Sigmoid colon (tissue), 7 donors: Measurements from ENCODE around the gene ARL6IP4. TPM values are rescaled to one million over a fixed set of nuclear protein-coding genes. Genes with fewer than 3 reads are reported as not detected.

Experiments used
- DNase-seq: peaks from one replicate; pipeline ENCODE4 v3.0.0-alpha.2; 2019
- H3K27ac ChIP-seq, 4 donors: fragments of 200-600 bp; sonication (generic); one replicate each; pipeline ENCODE4 v1.5.1; 2016 to 2019; ENCODE audit warnings: mild to moderate bottlenecking in 1 of 4
- H3K27me3 ChIP-seq, 3 donors: fragments of 200-600 bp; sonication (generic); one replicate each; pipeline ENCODE4 v1.5.1; 2019; ENCODE audit warnings: mild to moderate bottlenecking in 1 of 3
- H3K36me3 ChIP-seq, 4 donors: fragments of 200-600 bp; sonication (generic); one replicate each; pipeline ENCODE4 v1.5.1; 2016 to 2019
- H3K4me1 ChIP-seq, 4 donors: fragments of 200-600 bp; sonication (generic); one replicate each; pipeline ENCODE4 v1.5.1; 2017 to 2019
- H3K4me3 ChIP-seq, 4 donors: fragments of 200-600 bp; sonication (generic); one replicate each; pipeline ENCODE4 v1.5.1; 2017 to 2019; ENCODE audit warnings: mild to moderate bottlenecking in 2 of 4, moderate library complexity in 1 of 4
- H3K9me3 ChIP-seq, 4 donors: fragments of 200-600 bp in 3 of 4; sonication (generic) in 3 of 4; one replicate each; pipeline versions ENCODE4 v1.5.1 to v1.6.1; 2013 to 2019
- EP300 ChIP-seq, 4 donors: sonication (generic); formaldehyde crosslinking; IDR thresholded peaks; one replicate each; pipeline ENCODE4 v1.6.1; 2017; ENCODE audit warnings: antibody characterized with exemption in 4 of 4
- POLR2A ChIP-seq, 2 donors: fragments of 450-650 bp; IDR thresholded peaks; one replicate each; pipeline ENCODE4 v1.6.1; 2016; ENCODE audit warnings: antibody characterized with exemption in 2 of 2, mild to moderate bottlenecking in 2 of 2, moderate library complexity in 2 of 2
- POLR2AphosphoS5 ChIP-seq, 4 donors: sonication (generic); formaldehyde crosslinking; IDR thresholded peaks; one replicate each; pipeline ENCODE4 v1.6.1; 2017; ENCODE audit warnings: antibody characterized with exemption in 4 of 4
- WGBS, 2 donors: extraction: QIAGEN DNeasy Blood & Tissue Kit; methylation state at CpG; one replicate each; pipeline ENCODE4 v1.1.7; 2013; 5-methylcytosine and 5-hydroxymethylcytosine counted together
- intact Hi-C: fragments of 100-400 bp; cut with DNase I; formaldehyde crosslinking; loops from one replicate; pipeline ENCODE4 v1.15.1; 2023
- polyA plus RNA-seq, 3 donors: library from polyadenylated mRNA; stranded (reverse); fragments of 200-250 nt; gene quantifications; one replicate each; pipeline ENCODE4 v1.2.3, GENCODE V29; 2013
- total RNA-seq, 4 donors: library from RNA; depleted of rRNA; stranded (reverse); fragments of >200 nt; gene quantifications; one replicate each; pipeline ENCODE4 v1.1.0, GENCODE V29; 2016
- TF ChIP-seq, protein P1 (sequence below), 4 experiments: fragments of 450-650 bp in 3 of 4; fragments of 200-600 bp in 1 of 4; IDR thresholded peaks; one replicate each; pipeline ENCODE4 v1.5.1; 2016 to 2019; ENCODE audit warnings: antibody characterized with exemption in 4 of 4, mild to moderate bottlenecking in 3 of 4, moderate library complexity in 2 of 4
- donor health status: healthy with polysubstance abuse.
- donor health status: Bipolar disorder and iron deficiency.
- donor health status: healthy.

The ARL6IP4 gene
- total and polyA plus RNA-seq, 7 donors, result 211 to 358 (median 312) TPM

DNA sequence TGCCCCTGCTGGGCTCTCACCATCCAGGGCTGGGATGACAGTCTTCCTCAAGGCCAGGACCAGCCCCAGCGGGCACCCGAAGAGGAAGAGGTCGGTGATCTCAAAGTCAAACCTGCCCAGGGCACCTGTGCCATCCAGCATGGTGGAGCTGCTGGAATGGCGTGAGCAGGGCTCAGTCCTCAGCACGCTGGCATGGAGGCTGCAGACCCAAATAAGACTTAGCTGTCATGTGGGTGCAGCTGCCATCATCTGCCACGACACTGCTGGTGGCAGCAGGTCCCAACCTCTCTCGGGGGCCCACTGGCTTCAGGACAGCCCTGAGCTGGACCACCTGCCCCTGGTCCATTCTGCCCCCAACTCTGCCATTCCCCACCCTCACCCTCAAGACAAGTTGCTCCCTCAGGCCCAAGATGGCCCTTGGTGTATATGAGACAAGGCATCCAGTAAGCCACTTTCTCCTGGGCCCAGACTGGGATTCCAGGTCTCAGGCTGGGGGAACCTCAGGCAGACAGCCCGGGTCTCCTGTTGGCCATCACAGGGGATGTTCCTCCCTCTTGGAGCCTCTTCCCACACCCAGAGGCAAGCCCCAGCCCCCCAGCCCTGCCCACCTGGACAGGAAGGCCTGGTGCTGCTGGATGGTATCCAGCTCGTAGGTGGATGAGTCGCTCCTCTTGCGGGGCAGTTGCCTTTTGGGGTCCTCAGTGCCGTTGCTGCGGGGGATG lies 14.5 kb downstream of the ARL6IP4 start:
- Histone ChIP-seq H3K27me3 (no peaks in the 10 kb centered on the region), H3K4me1 (peaks cover 0 to 12% (median 0%) of the 10 kb centered on the region in 4 donors), H3K4me3 (no peak overlapping the region), H3K36me3 (peaks cover 0 to 35% (median 4%) of the 10 kb centered on the region in 4 donors), H3K9me3 (no peaks in the 10 kb centered on the region), H3K27ac (no peak overlapping the region)
- TF ChIP-seq POLR2AphosphoS5 (IDR thresholded peaks at IDR 0.05) (no peak), EP300 (IDR thresholded peaks at IDR 0.05) (no peak), POLR2A (IDR thresholded peaks at IDR 0.05) (no peak)
- TF ChIP-seq, protein P1, sequence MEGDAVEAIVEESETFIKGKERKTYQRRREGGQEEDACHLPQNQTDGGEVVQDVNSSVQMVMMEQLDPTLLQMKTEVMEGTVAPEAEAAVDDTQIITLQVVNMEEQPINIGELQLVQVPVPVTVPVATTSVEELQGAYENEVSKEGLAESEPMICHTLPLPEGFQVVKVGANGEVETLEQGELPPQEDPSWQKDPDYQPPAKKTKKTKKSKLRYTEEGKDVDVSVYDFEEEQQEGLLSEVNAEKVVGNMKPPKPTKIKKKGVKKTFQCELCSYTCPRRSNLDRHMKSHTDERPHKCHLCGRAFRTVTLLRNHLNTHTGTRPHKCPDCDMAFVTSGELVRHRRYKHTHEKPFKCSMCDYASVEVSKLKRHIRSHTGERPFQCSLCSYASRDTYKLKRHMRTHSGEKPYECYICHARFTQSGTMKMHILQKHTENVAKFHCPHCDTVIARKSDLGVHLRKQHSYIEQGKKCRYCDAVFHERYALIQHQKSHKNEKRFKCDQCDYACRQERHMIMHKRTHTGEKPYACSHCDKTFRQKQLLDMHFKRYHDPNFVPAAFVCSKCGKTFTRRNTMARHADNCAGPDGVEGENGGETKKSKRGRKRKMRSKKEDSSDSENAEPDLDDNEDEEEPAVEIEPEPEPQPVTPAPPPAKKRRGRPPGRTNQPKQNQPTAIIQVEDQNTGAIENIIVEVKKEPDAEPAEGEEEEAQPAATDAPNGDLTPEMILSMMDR (IDR thresholded peaks at IDR 0.05), result no peak
- DNase-seq, result no peak
- intact Hi-C loops, result no loop called here
- 92 to 93% methylated on average over 13 of the region's 13 CpGs for WGBS, 2 donors

DNA sequence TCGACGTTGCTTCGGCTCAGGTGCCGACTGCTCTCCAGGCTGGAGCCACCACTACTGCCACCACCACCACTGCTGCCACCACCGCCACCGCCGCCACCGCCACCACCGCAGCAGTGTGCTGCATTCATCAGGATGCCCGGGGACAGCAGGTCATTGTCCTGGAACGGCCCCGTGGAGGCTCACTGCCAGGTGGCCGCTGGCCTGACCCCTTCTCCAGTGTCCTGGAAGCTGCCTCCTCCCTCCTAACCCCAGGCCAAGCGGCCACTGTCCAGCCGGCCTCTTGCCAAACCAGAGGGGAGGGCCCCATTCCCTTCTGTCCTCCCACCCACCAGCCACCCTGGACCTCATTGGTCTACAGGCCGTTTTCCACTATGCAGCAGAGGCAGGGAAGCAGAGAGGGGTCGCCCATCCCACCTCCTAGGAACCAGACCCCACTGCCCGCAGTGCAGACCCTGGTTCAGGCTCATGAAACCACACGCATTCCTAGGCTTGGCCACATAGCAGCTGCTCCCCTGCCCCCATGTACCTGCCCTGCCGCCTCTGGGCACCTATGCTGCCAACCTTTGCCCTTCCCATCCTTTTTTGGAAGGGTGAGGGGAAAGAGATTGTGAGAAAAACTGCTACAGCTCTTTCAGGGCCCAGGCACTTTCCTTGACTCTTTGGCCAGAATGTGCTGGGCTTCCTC lies 15.2 kb downstream of the ARL6IP4 start:
- H3K9me3 ChIP-seq, result no peaks in the 10 kb centered on the region
- peak; percentile 78 for DNase-seq
- no peak for TF ChIP-seq POLR2A (IDR thresholded peaks at IDR 0.05)
- TF ChIP-seq, protein P1 (IDR thresholded peaks at IDR 0.05), result no peak
- no peak for TF ChIP-seq EP300 (IDR thresholded peaks at IDR 0.05)
- no peak for TF ChIP-seq POLR2AphosphoS5 (IDR thresholded peaks at IDR 0.05)
- peaks cover 2 to 34% (median 6%) of the 10 kb centered on the region in 4 donors for H3K36me3 ChIP-seq
- WGBS, 2 donors, result 86 to 88% methylated on average over 20 of the region's 20 CpGs
- no peak overlapping the region for H3K4me3 ChIP-seq
- peak overlapping the region in 1 of 4 donors; percentile 17 for H3K27ac ChIP-seq
- H3K4me1 ChIP-seq, result peaks cover 0 to 12% (median 0%) of the 10 kb centered on the region in 4 donors
- intact Hi-C loops, result no loop called here
- H3K27me3 ChIP-seq, result no peaks in the 10 kb centered on the region

DNA sequence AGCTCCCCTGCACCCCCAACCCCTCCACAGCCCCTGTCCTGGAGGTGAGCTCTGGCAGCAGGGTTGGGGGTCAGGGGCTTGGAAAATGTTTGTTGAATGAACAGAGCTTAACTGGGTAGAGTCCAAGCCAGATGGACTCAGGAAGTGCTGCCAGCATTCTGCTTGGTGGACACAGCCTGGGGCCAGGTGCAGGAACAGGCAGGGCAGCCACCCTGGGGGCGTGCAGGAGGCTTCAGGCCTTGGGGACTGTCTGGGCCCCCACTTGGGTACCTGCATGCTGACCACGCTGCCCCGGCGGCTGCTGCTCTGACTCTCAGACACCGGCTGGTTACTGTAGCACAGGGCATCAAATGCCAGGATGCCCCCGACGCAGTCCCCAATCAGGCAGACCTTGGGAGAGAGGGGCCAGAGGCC lies 15.7 kb downstream of the ARL6IP4 start:
- H3K9me3 ChIP-seq, result no peaks in the 10 kb centered on the region
- WGBS, 2 donors, result 94% methylated on average over 7 of the region's 7 CpGs
- peak overlapping the region in 1 of 4 donors; percentile 17 for H3K27ac ChIP-seq
- peaks cover 3 to 35% (median 7%) of the 10 kb centered on the region in 4 donors for H3K36me3 ChIP-seq
- TF ChIP-seq, protein P1 (IDR thresholded peaks at IDR 0.05), result no peak
- TF ChIP-seq POLR2AphosphoS5 (IDR thresholded peaks at IDR 0.05), result no peak
- TF ChIP-seq EP300 (IDR thresholded peaks at IDR 0.05), result no peak
- no peak for TF ChIP-seq POLR2A (IDR thresholded peaks at IDR 0.05)
- peaks cover 0 to 12% (median 0%) of the 10 kb centered on the region in 4 donors for H3K4me1 ChIP-seq
- H3K4me3 ChIP-seq, result no peak overlapping the region
- no peak for DNase-seq
- H3K27me3 ChIP-seq, result no peaks in the 10 kb centered on the region
- intact Hi-C loops, result no loop called here

DNA sequence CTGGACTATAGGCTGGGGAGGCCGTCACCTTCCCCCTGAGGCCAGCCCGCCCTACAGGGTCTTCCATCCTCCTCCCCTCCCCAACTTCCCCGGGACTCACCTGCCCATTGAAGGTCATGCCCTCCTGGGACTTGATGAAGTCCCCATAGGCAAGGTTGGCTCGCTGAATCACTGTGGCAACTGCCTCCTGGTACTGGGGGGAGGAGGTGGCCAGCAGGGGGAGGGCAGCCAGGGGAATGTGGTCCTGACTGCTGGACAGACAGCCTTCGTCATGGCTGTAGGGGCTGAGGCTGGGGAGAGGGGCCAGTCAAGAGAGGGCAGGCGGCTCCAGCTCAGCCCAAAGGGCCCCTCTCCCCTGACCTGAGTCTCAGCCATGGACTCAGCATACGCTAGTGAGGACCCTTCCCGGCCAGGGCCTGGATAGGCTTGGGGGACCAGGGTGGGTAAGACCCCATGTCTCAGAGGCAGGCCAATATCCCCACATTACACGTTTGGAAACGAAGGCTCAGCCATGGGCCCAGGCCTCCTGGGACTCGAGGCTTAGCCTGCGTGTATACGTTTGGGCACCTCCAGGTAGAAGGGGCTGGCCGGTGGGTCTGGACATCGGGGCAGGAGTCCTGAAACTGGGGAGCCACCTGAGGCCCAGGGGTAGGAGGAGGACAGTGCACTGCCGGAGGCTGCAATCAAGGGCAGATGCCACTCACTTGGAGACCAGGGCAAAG lies 16.3 kb downstream of the ARL6IP4 start:
- Histone ChIP-seq H3K4me3 (no peak overlapping the region), H3K9me3 (no peaks in the 10 kb centered on the region), H3K27me3 (no peaks in the 10 kb centered on the region), H3K27ac (no peak overlapping the region), H3K36me3 (peaks cover 3 to 36% (median 7%) of the 10 kb centered on the region in 4 donors), H3K4me1 (peaks cover 0 to 12% (median 0%) of the 10 kb centered on the region in 4 donors)
- DNase-seq, result no peak
- TF ChIP-seq POLR2AphosphoS5 (IDR thresholded peaks at IDR 0.05) (no peak), EP300 (IDR thresholded peaks at IDR 0.05) (no peak), POLR2A (IDR thresholded peaks at IDR 0.05) (no peak)
- TF ChIP-seq, protein P1 (IDR thresholded peaks at IDR 0.05), result no peak
- intact Hi-C loops, result no loop called here
- WGBS, 2 donors, result 93% methylated on average over 16 of the region's 16 CpGs
